ENCODE measurements around the gene SLC45A1. TPM values are rescaled to one million over a fixed set of nuclear protein-coding genes. Genes with fewer than 3 reads are reported as not detected.

SLC45A1 gene
- polyA plus RNA-seq, 1 donor (not counting 4 experiments of a cell fraction or from before 2014, with no cell fraction given) = 0.14 TPM

DNA sequence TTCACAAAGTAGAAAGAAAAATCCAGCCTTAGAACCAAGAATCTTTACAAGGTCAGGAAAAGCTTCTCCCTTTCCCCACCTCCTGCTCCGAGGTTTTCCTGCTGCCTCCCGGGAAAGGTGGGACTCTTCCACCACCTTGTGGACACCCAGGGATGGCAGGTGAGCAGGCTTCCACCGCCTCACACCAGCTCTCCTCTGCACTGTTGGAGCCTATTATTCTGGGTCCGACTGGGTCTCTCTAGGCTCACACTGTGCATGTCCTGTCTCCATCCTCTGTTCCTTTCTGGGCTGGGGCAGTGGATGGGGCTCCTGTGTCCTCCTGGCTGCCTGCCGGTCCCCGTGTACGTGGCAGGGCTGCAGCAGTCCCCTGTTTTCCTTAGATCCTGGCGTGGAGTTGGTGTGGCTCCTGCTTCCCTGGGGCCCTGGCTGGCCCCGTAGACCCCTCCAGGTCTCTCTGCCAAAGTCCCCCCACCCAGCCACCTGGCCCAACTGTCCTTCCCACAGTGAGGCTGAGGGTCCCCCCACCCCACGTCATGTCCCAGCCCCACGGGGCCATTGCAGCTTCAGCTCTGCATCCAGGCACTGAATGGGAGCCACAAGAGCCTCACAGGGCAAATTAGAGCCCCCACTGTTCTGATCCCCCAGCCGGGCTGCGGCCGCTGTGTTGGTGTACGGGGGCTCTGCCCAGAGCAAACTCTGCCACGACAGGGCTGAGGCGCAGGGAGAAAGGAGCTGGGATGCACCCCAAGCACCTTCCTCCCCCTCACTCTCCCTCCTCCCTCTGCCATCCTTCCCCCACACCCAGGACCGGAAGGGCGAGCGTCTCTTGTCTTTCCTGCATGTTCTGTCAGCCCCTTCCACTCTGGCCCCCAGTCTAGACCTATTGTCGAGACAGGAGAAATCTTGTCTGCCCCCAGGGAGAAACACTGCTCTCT, 3.3 kb upstream of the SLC45A1 start:
- H3K4me1 ChIP-seq (ENCODE audit: control insufficient read depth, extremely low read depth, insufficient read depth, low read length) = no peaks in the 10 kb centered on the region
- no peaks in the 10 kb centered on the region for H3K79me2 ChIP-seq (ENCODE audit: control insufficient read depth, insufficient read depth, low read length)
- no peaks in the 10 kb centered on the region for H3K9me1 ChIP-seq (ENCODE audit: control insufficient read depth, extremely low read depth, insufficient read depth, low read length)
- peak overlapping the region; percentile 51 for H2AFZ ChIP-seq (ENCODE audit: control insufficient read depth, low read length)
- H4K20me1 ChIP-seq (ENCODE audit: control insufficient read depth, extremely low read depth, insufficient read depth, low read length) = no peaks in the 10 kb centered on the region
- no peak overlapping the region for H3K4me2 ChIP-seq (ENCODE audit: control insufficient read depth, extremely low read depth, insufficient read depth, low read depth, low read length)
- no peak for DNase-seq (ENCODE audit: low read depth, low spot score)
- no peak overlapping the region for H3K9ac ChIP-seq (ENCODE audit: control insufficient read depth, extremely low read depth, insufficient read depth, low read length)
- no peak overlapping the region for H3K27ac ChIP-seq (ENCODE audit: control insufficient read depth, insufficient read depth, low read length)
- H3K27me3 ChIP-seq (ENCODE audit: control insufficient read depth, extremely low read depth, insufficient read depth, low read length) = peaks cover 10% of the 10 kb centered on the region
- dilution Hi-C loops (cut with MboI; ENCODE audit: extremely low pct_ligation_motif_present, low sequenced_read_pairs) = loop anchor here (25.0 kb wide), 1 partner anchor 302 kb away; no protein-coding TSS in a partner anchor
- no peaks in the 10 kb centered on the region for H3K9me3 ChIP-seq (ENCODE audit: control insufficient read depth, low read depth, low read length)
- H3K4me3 ChIP-seq (ENCODE audit: control insufficient read depth in 2 of 3, extremely low read depth in 1 of 3, insufficient read depth in 2 of 3, low read depth in 1 of 3, low read length in 3 of 3) = no peak overlapping the region
- FAIRE-seq = peak; percentile 82
- no peak for TF ChIP-seq EZH2 (IDR thresholded peaks at IDR 0.05; ENCODE audit: low read length)
- TF ChIP-seq, protein P1, sequence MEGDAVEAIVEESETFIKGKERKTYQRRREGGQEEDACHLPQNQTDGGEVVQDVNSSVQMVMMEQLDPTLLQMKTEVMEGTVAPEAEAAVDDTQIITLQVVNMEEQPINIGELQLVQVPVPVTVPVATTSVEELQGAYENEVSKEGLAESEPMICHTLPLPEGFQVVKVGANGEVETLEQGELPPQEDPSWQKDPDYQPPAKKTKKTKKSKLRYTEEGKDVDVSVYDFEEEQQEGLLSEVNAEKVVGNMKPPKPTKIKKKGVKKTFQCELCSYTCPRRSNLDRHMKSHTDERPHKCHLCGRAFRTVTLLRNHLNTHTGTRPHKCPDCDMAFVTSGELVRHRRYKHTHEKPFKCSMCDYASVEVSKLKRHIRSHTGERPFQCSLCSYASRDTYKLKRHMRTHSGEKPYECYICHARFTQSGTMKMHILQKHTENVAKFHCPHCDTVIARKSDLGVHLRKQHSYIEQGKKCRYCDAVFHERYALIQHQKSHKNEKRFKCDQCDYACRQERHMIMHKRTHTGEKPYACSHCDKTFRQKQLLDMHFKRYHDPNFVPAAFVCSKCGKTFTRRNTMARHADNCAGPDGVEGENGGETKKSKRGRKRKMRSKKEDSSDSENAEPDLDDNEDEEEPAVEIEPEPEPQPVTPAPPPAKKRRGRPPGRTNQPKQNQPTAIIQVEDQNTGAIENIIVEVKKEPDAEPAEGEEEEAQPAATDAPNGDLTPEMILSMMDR (optimal IDR thresholded peaks at IDR 0.05 in 1 of 3, IDR thresholded peaks at IDR 0.05 in 1 of 3, conservative IDR thresholded peaks at IDR 0.05 in 1 of 3; ENCODE audit: extremely low read depth in 1 of 3, insufficient read depth in 2 of 3, low read length in 3 of 3) = peak; percentile 88 to 99 (median 97)
- no peaks in the 10 kb centered on the region for H3K36me3 ChIP-seq (ENCODE audit: control insufficient read depth in 2 of 2, extremely low read depth in 1 of 2, insufficient read depth in 2 of 2, low read length in 2 of 2)

DNA sequence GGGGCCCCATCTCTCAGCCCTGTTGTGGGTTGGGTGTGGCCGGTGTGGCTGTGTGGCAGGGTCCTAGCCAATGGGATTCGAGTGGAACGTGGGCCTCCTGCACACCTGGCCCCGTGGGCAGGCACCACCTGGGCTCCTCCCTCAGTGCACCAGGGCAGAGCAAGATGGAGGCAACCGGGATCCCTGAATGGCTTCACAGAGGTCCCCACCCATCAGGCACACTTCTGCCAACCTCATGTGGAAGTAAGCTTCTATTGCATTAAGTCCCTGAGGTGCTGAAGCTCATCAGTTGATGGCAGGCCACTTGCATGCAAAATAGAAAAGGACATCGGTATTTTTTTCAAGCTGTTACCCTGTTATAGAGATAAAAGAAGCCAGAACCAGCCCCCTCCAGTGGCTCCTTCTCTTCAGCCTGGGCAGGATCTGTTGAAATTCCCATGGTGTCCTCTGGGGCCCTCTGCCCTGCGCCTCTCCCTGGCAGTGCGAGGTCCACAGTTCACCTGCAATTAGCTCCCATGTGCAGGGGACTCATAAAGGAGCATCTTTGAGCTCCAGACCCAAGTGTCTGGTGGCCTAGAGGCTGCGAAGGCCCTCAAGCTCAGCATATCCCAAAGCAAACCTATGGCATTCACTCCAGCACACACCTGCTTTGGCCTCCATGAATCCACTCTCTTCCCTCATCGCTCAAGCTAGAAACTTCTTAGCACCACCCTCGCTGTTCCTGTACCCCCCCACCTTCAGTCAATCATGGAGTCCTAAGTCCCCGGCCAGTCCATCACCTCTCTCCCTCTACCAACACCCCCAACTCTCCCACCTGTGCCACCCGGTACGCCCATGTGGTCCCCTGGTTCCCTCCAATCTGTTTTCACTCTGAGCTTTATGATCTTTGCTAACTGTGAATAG, 2.1 kb upstream of the SLC45A1 start:
- DNase-seq (ENCODE audit: low read depth, low spot score) = no peak
- Histone ChIP-seq H2AFZ (ENCODE audit: control insufficient read depth, low read length) (no peak overlapping the region), H3K79me2 (ENCODE audit: control insufficient read depth, insufficient read depth, low read length) (no peaks in the 10 kb centered on the region), H3K9me3 (ENCODE audit: control insufficient read depth, low read depth, low read length) (no peaks in the 10 kb centered on the region), H3K4me3 (ENCODE audit: control insufficient read depth in 2 of 3, extremely low read depth in 1 of 3, insufficient read depth in 2 of 3, low read depth in 1 of 3, low read length in 3 of 3) (no peak overlapping the region), H3K4me1 (ENCODE audit: control insufficient read depth, extremely low read depth, insufficient read depth, low read length) (no peaks in the 10 kb centered on the region), H3K27me3 (ENCODE audit: control insufficient read depth, extremely low read depth, insufficient read depth, low read length) (peaks cover 10% of the 10 kb centered on the region), H4K20me1 (ENCODE audit: control insufficient read depth, extremely low read depth, insufficient read depth, low read length) (no peaks in the 10 kb centered on the region), H3K36me3 (ENCODE audit: control insufficient read depth in 2 of 2, extremely low read depth in 1 of 2, insufficient read depth in 2 of 2, low read length in 2 of 2) (no peaks in the 10 kb centered on the region), H3K9ac (ENCODE audit: control insufficient read depth, extremely low read depth, insufficient read depth, low read length) (no peak overlapping the region), H3K27ac (ENCODE audit: control insufficient read depth, insufficient read depth, low read length) (no peak overlapping the region), H3K4me2 (ENCODE audit: control insufficient read depth, extremely low read depth, insufficient read depth, low read depth, low read length) (no peak overlapping the region), H3K9me1 (ENCODE audit: control insufficient read depth, extremely low read depth, insufficient read depth, low read length) (no peaks in the 10 kb centered on the region)
- dilution Hi-C loops (cut with MboI; ENCODE audit: extremely low pct_ligation_motif_present, low sequenced_read_pairs) = loop anchor here (25.0 kb wide), 1 partner anchor 304 kb away; no protein-coding TSS in a partner anchor
- FAIRE-seq = no peak
- TF ChIP-seq, protein P1 (optimal IDR thresholded peaks at IDR 0.05 in 1 of 3, IDR thresholded peaks at IDR 0.05 in 1 of 3, conservative IDR thresholded peaks at IDR 0.05 in 1 of 3; ENCODE audit: extremely low read depth in 1 of 3, insufficient read depth in 2 of 3, low read length in 3 of 3) = peak in 2 of 3 experiments; percentile 18 to 26
- TF ChIP-seq EZH2 (IDR thresholded peaks at IDR 0.05; ENCODE audit: low read length) = no peak
